HEK293T (cell line): ENCODE results near the gene TUT1.

Experiments used
- CTCF ChIA-PET: fragments of 350-600 bp; formaldehyde crosslinking; extraction: SDS; loops from one replicate; lab custom pipeline; 2021; ENCODE audit warnings: antibody characterized with exemption, inconsistent platforms; lab: Yijun Ruan, JAX
- POLR2A ChIA-PET: fragments of 350-600 bp; formaldehyde crosslinking; extraction: SDS; loops from one replicate; lab custom pipeline; 2020; ENCODE audit warnings: antibody characterized with exemption, inconsistent platforms; lab: Yijun Ruan, JAX
- DNase-seq: peaks from one replicate; pipeline ENCODE4 v3.0.0; 2012; ENCODE audit warnings: mixed read lengths; ENCODE audit errors: extremely low spot score
- ARNT ChIP-seq: fragments of 450-650 bp; IDR thresholded peaks from 2 replicates; pipeline ENCODE4 v1.6.1; 2017; ENCODE audit warnings: mild to moderate bottlenecking
- BHLHE40 ChIP-seq: fragments of 450-650 bp; IDR thresholded peaks from 2 replicates; pipeline ENCODE4 v1.6.1; 2016; ENCODE audit warnings: mild to moderate bottlenecking, moderate library complexity, borderline replicate concordance
- CTBP1 ChIP-seq: fragments of 450-650 bp; IDR thresholded peaks from 2 replicates; pipeline ENCODE4 v1.6.1; 2016; ENCODE audit warnings: borderline replicate concordance
- ELF4 ChIP-seq: fragments of 450-650 bp; IDR thresholded peaks from 2 replicates; pipeline ENCODE4 v1.6.1; 2017; ENCODE audit warnings: antibody characterized with exemption
- FOXA1 ChIP-seq: fragments of 450-650 bp; IDR thresholded peaks from 2 replicates; pipeline ENCODE4 v1.6.1; 2016; ENCODE audit warnings: mild to moderate bottlenecking
- FOXK2 ChIP-seq: fragments of 450-650 bp; IDR thresholded peaks from 2 replicates; pipeline ENCODE4 v1.6.1; 2016; ENCODE audit warnings: mild to moderate bottlenecking
- FOXM1 ChIP-seq: fragments of 450-650 bp; IDR thresholded peaks from 2 replicates; pipeline ENCODE4 v1.6.1; 2017; ENCODE audit warnings: mild to moderate bottlenecking, borderline replicate concordance
- HDGF ChIP-seq: fragments of 450-650 bp; IDR thresholded peaks from 2 replicates; pipeline ENCODE4 v1.6.1; 2017; ENCODE audit warnings: antibody characterized with exemption, borderline replicate concordance
- L3MBTL2 ChIP-seq: fragments of 450-650 bp; conservative IDR thresholded peaks from 2 replicates; pipeline ENCODE4 v1.6.1; 2016; ENCODE audit warnings: mild to moderate bottlenecking
- LEF1 ChIP-seq: fragments of 450-650 bp; IDR thresholded peaks from 2 replicates; pipeline ENCODE4 v1.6.1; 2017; ENCODE audit warnings: mild to moderate bottlenecking, borderline replicate concordance
- NFRKB ChIP-seq: fragments of 450-650 bp; IDR thresholded peaks from 2 replicates; pipeline ENCODE4 v1.6.1; 2016; ENCODE audit warnings: mild to moderate bottlenecking, moderate library complexity
- PKNOX1 ChIP-seq: fragments of 450-650 bp; IDR thresholded peaks from 2 replicates; pipeline ENCODE4 v1.6.1; 2016
- SP1 ChIP-seq: fragments of 450-650 bp; IDR thresholded peaks from 2 replicates; pipeline ENCODE4 v1.6.1; 2017
- SUZ12 ChIP-seq: fragments of 450-650 bp; IDR thresholded peaks from 2 replicates; pipeline ENCODE4 v1.6.1; 2016; ENCODE audit warnings: mild to moderate bottlenecking
- TARDBP ChIP-seq: fragments of 450-650 bp; IDR thresholded peaks from 2 replicates; pipeline ENCODE4 v1.6.1; 2016
- ZNF384 ChIP-seq: fragments of 450-650 bp; IDR thresholded peaks from 2 replicates; pipeline ENCODE4 v1.6.1; 2016

TUT1 gene

DNA sequence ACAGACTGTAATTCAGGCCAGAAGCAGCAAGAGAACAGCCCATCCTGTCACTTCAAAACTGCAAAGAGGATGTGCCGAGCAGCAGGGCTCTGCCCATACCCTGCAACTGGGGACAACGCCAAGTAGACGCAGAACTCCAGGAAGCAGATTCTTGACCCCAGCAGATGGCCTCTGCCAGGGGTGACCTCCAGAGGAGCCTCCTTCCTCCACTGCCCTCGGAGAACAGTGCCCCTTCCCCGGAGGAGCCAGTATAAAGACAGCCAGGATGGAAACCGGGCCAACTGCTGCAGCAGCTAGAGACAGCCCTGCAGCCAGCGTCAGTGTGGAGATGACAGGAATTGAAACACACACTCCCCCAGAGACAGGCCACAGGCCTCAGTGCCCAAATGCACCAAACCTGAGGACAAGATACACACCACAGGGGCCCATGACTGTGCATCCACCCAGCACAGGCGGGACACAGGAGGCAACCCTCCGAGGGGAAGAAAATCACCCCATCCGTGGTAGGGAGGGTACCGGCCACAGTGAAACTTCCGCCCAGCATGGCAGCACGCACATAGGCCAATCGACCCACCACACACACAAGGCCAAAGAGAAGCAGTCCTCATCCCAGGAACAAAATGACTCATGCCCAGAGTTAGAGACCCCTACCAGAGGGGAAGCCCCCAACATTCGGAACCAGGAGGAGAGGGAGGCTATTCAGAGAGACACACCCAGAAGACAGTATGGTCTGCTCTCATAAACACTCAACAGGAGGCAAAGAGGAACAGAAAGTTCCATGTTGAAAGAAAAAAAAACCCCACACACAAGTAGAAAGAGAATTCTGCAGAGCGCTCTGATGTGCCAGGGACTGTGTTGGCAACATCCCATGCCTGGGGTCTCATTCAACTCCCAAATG is 50.3 kb downstream of the TUT1 start:
- CTCF ChIA-PET = interaction anchor here (0.6 to 1.2 kb wide), 5 partner anchors 10 to 153 kb away, joined by 3 to 7 read pairs (median 4); no protein-coding TSS in a partner anchor
- POLR2A ChIA-PET = no interaction called here
- DNase-seq = no peak
- TF ChIP-seq SUZ12 = no peak
- TF ChIP-seq TARDBP = no peak

GRCh38 chr11:62539238-62539925 is 51.9 kb downstream of the TUT1 start:
- DNase-seq = no peak
- CTCF ChIA-PET = interaction anchor here (0.7 to 1.3 kb wide), 2 partner anchors 115 to 323 kb away, joined by 3 to 7 read pairs; no protein-coding TSS in a partner anchor
- POLR2A ChIA-PET = no interaction called here
- no peak for TF ChIP-seq FOXK2
- TF ChIP-seq L3MBTL2 = no peak
- no peak for TF ChIP-seq ELF4
- TF ChIP-seq TARDBP = no peak
- no peak for TF ChIP-seq LEF1
- TF ChIP-seq ARNT = no peak
- no peak for TF ChIP-seq HDGF
- no peak for TF ChIP-seq SUZ12
- TF ChIP-seq NFRKB = no peak

GRCh38 chr11:62538470-62539237 is 52.7 kb downstream of the TUT1 start:
- CTCF ChIA-PET = interaction anchor here (0.7 to 1.3 kb wide), 2 partner anchors 114 to 322 kb away, joined by 3 to 7 read pairs; no protein-coding TSS in a partner anchor
- POLR2A ChIA-PET = no interaction called here
- no peak for DNase-seq
- TF ChIP-seq SP1 (no peak), CTBP1 (no peak), ELF4 (no peak), LEF1 (no peak), SUZ12 (no peak), TARDBP (no peak), FOXM1 (no peak)

- no peak for DNase-seq
- CTCF ChIA-PET = no interaction called here
- no peak for TF ChIP-seq NFRKB
- POLR2A ChIA-PET = no interaction called here
Measured at GRCh38 chr11:62536301-62536957, 54.9 kb downstream of the TUT1 start.

- TF ChIP-seq SUZ12 (no peak), HDGF (no peak), PKNOX1 (no peak), FOXA1 (no peak), CTBP1 (no peak), FOXK2 (no peak), TARDBP (no peak), ZNF384 (no peak), FOXM1 (no peak), NFRKB (no peak), BHLHE40 (no peak), SP1 (no peak)
- ChIA-PET POLR2A (no interaction called here), CTCF (interaction anchor here (0.7 kb wide), 1 partner anchor 10 kb away, joined by 3 read pairs; no protein-coding TSS in a partner anchor)
- no peak for DNase-seq
Measured at GRCh38 chr11:62535802-62536201, 55.5 kb downstream of the TUT1 start.

- no peak for TF ChIP-seq FOXK2
- no peak for TF ChIP-seq SUZ12
- CTCF ChIA-PET = no interaction called here
- DNase-seq = no peak
- POLR2A ChIA-PET = no interaction called here
Measured at GRCh38 chr11:62534779-62535545, 56.4 kb downstream of the TUT1 start.

DNA sequence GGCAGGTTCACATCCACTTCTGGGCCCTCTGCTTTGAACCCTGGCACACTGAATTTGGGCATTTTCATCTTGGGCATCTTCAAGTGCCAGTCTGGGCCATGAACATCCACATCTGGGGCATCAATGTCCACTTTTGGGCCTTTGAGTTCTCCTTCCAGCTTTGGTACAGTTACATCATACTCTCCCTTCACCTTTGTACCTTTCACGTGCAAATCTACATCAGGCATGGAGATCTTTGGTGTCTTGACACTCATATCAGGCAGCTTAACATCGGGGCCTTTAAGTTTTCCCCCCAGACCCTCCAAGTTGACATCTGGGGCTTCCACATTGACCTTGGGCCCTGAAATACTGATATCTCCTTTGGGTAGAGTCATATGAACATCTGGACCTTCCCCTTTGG is 59.2 kb downstream of the TUT1 start:
- ChIA-PET POLR2A (no interaction called here), CTCF (no interaction called here)
- DNase-seq = no peak
- TF ChIP-seq NFRKB (no peak), PKNOX1 (no peak), L3MBTL2 (no peak), SP1 (no peak), TARDBP (no peak), SUZ12 (no peak), ELF4 (no peak), FOXK2 (no peak), CTBP1 (no peak), FOXM1 (no peak), LEF1 (no peak), HDGF (no peak), FOXA1 (no peak), BHLHE40 (no peak), ZNF384 (no peak), ARNT (no peak)
